Subcutaneous preadipocyte (primary cell): ENCODE measurements around the gene IGF1R. TPM values are rescaled to one million over a fixed set of nuclear protein-coding genes. Genes with fewer than 3 reads are reported as not detected.

Experiments
- small RNA-seq: library from RNA; depleted of rRNA; stranded (forward); fragments of <200 nt; gene quantifications from one replicate; pipeline ENCODE3, GENCODE V24; 2012
- total RNA-seq: library from RNA; depleted of rRNA; stranded (reverse); fragments of >200 nt; gene quantifications from 2 replicates; pipeline ENCODE4 v1.2.3, GENCODE V29; 2012

IGF1R gene
- 13.6 and 21.5 TPM in 2 replicates for total RNA-seq

GRCh38 chr15:98647774-98648653 is at the start of gene IGF1R:
Gene IGF1R (plus strand): TSS chr15:98648539. CDS start chr15:98649582, 1,043 bp downstream.

Small RNA genes lying within 50 kb of the gene (small RNA-seq; reads per million reads assigned to genes)
- not detected for gene MIR4714
